HFFc6 (cell line): ENCODE results near the gene GNB1L. TPM values are rescaled to one million over a fixed set of nuclear protein-coding genes. Genes with fewer than 3 reads are reported as not detected.

Experiments used
- DNase-seq: peaks from one replicate; pipeline ENCODE4 v3.0.0-alpha.2; 2018
- H3K27ac Mint-ChIP-seq: 2 replicates; pipeline ENCODE4 v1.8.0; 2020; ENCODE audit warnings: mild to moderate bottlenecking, mixed read lengths
- H3K27me3 Mint-ChIP-seq: 2 replicates; pipeline ENCODE4 v1.8.0; 2021; ENCODE audit warnings: mild to moderate bottlenecking, moderate library complexity, mixed read lengths; ENCODE audit not compliant: insufficient read depth
- H3K36me3 Mint-ChIP-seq: 2 replicates; pipeline ENCODE4 v1.8.0; 2021; ENCODE audit warnings: low read depth, mixed read lengths
- H3K4me1 Mint-ChIP-seq: 2 replicates; pipeline ENCODE4 v1.8.0; 2020; ENCODE audit warnings: low read depth, mixed read lengths
- H3K4me3 Mint-ChIP-seq: 2 replicates; pipeline ENCODE4 v1.8.0; 2020; ENCODE audit warnings: mild to moderate bottlenecking, moderate library complexity, mixed read lengths
- H3K9me3 Mint-ChIP-seq: 2 replicates; pipeline ENCODE4 v1.8.0; 2020; ENCODE audit warnings: mild to moderate bottlenecking, mixed read lengths
- total RNA-seq, 6 experiments: library from RNA; stranded (reverse); fragmentation: NEBNext Ultra II Directional; extraction: Animal tissue kit (Norgen Biotek cat#: 25700); gene quantifications; 2 replicates in 1 of 6; 3 replicates in 5 of 6; pipeline ENCODE4 v1.2.3, GENCODE V29; 2021
- TF ChIP-seq, protein P1 (sequence below): fragments of 200-600 bp; sonication (generic); IDR thresholded peaks from 2 replicates; pipeline ENCODE4 v1.5.0; 2021; ENCODE audit warnings: antibody characterized with exemption, mild to moderate bottlenecking

GNB1L gene
- total RNA-seq, 6 experiments from 2014 or later = 6.6 to 9.6 (median 7.6) TPM

GRCh38 chr22:19753996-19754700 lies 100.5 kb downstream of the GNB1L start:
- no peaks in the 10 kb centered on the region for H3K36me3 Mint-ChIP-seq
- DNase-seq = no peak
- peaks cover 8% of the 10 kb centered on the region for H3K4me1 Mint-ChIP-seq
- H3K9me3 Mint-ChIP-seq = no peaks in the 10 kb centered on the region
- H3K27ac Mint-ChIP-seq = no peak overlapping the region
- TF ChIP-seq, protein P1, sequence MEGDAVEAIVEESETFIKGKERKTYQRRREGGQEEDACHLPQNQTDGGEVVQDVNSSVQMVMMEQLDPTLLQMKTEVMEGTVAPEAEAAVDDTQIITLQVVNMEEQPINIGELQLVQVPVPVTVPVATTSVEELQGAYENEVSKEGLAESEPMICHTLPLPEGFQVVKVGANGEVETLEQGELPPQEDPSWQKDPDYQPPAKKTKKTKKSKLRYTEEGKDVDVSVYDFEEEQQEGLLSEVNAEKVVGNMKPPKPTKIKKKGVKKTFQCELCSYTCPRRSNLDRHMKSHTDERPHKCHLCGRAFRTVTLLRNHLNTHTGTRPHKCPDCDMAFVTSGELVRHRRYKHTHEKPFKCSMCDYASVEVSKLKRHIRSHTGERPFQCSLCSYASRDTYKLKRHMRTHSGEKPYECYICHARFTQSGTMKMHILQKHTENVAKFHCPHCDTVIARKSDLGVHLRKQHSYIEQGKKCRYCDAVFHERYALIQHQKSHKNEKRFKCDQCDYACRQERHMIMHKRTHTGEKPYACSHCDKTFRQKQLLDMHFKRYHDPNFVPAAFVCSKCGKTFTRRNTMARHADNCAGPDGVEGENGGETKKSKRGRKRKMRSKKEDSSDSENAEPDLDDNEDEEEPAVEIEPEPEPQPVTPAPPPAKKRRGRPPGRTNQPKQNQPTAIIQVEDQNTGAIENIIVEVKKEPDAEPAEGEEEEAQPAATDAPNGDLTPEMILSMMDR = no peak
- H3K4me3 Mint-ChIP-seq = no peak overlapping the region
- peaks cover 39% of the 10 kb centered on the region for H3K27me3 Mint-ChIP-seq

DNA sequence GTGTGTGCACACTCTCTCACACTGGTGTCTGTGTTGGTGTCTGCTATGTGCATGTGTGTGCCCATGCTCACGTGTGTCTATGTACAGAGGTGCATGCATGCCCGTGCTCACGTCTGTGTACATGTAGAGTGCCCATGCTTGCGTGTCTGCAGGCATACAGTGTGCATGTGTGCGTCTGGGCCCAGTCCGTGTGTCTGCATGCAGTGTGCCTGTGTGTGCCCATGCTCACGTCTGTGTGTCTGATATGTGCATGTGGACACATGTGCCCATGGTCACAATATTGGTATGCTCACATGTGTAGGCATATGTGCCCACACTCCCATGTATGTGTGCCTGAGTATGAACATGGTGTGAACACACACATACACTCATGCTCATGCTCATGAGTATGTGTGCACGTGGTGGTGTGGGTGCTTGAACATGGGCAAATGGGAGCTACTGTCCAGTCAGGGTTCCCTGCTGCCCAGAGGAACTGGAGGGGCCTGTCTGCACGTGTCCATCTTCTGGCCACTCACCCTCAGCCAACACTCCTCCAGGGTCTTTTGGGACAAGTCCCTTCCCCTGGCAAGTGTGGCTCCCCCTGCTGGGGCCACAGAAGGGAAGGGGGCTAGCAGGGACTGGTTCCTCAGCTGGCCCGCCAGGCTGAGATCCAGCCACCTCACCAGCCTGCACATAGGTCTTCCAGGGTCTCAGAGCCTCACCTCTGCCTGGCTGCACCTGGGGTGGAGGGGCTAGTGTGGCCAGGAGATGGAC lies 101.4 kb downstream of the GNB1L start:
- Mint-ChIP-seq H3K9me3 (no peaks in the 10 kb centered on the region), H3K4me3 (no peak overlapping the region), H3K4me1 (peaks cover 13% of the 10 kb centered on the region), H3K36me3 (no peaks in the 10 kb centered on the region), H3K27me3 (peaks cover 40% of the 10 kb centered on the region), H3K27ac (no peak overlapping the region)
- no peak for DNase-seq
- TF ChIP-seq, protein P1 = peak; percentile 49

DNA sequence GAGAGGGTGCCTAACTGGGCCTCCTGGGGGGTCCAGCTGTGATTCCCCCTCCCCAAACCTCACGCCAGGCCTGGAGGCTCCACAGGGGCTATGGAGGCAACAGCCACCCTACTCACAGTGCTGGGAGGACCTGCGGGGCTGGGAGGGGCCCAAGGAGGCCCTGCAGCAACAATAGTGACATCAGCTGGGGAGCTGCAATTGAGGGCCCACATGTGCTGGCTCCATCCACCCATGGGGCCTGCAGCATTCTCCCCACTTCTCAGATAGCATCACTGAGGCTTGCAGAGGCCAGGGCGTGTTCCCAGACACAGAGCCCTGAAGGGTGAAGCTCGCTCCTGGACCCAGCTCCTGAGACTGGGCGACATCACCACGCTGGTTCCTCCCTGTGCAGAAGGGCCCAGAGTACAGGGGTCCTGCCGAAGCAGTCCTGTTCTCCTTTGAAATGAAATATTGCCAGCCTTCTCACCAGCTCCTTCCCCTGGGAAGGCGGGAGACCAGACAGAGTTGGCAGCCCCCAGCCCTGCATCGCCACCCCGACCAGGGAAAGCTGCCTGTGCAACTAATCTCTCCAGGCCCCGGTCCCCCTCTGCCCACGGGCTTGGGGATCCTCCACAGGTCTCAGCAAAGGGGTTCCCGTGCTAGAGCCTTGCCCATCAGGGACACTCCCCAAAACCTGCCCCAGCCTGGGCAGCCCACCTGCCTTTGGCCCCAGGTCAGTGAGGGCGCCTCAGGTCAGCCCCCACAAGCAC lies 103.0 kb downstream of the GNB1L start:
- H3K9me3 Mint-ChIP-seq = no peaks in the 10 kb centered on the region
- no peak overlapping the region; the same call in 1 of the 2 replicates for H3K4me3 Mint-ChIP-seq
- H3K4me1 Mint-ChIP-seq = peaks cover 13% of the 10 kb centered on the region
- no peak overlapping the region for H3K27ac Mint-ChIP-seq
- TF ChIP-seq, protein P1 = no peak
- peaks cover 31% of the 10 kb centered on the region for H3K27me3 Mint-ChIP-seq
- no peaks in the 10 kb centered on the region for H3K36me3 Mint-ChIP-seq
- DNase-seq = no peak

DNA sequence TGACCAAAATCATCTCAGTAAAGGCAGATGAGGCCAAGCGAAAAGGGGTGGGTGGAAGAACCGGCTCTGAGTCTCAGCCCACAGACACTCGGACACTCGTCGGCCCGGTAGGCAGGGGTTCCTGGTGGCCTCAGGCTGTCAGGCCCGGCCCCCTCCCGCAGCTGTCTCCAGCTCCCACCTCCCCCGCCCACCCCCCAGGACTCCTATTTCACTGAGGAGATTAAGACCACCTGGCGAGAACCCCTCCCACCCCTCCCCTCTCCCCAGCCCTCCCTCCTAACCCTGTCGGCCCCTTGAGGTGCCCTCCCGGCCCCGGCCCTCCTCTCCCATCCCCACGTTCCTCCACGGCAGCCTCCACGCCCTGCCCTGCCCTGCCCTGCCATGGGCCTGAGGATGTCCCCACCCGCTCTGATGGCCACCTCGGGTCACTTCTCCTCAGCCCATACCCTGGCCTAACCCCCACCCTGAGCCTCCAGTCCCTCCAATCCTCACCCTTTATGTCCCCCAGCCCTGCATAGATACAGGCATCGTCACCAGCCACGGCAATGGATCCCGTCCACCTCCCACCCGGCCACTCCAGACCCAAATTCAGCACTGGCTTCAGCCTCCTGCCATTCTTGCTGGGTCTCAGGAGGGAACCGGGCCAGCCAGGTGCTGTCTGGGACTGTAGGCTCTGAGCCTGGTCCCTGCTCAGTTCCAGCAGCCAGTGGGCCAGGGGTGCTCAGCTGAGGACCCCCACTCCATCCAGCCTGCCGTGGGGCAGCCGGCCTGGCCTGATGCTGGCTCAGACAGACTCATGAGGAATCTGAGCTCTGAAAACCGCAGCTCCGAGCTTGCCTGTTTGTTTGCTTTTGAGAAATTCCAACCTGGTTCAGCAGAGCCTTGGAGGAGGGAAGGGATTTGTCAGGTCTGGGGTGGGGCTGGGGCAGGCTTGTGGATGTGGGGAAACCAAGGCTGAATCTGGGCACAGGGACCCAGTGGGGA lies 103.9 kb downstream of the GNB1L start:
- no peak overlapping the region; the same call in 1 of the 2 replicates for H3K4me3 Mint-ChIP-seq
- peak; percentile 36 for DNase-seq
- no peak overlapping the region for H3K27ac Mint-ChIP-seq
- peaks cover 13% of the 10 kb centered on the region for H3K4me1 Mint-ChIP-seq
- peaks cover 27% of the 10 kb centered on the region for H3K27me3 Mint-ChIP-seq
- TF ChIP-seq, protein P1 = no peak
- H3K9me3 Mint-ChIP-seq = no peaks in the 10 kb centered on the region
- no peaks in the 10 kb centered on the region for H3K36me3 Mint-ChIP-seq

DNA sequence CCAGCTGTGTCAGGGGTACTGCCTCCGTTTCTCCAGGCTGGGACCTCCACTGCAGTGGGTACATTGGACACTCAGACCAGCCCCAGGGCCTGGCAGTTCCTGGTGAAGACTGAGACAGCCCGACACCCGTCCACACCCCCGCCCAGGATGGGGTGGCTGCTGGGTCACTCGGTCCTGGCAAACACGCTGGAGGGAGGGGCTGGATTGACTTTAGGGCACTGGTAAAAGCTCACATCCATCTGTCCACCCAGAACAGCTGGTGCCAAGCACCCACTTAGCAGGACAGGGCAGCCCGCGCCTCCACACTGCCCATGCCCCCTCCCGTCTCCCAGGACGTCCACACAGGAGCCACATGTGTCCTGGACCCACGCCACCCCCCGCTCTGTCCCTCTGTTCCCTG lies 104.8 kb downstream of the GNB1L start:
- DNase-seq = no peak
- Mint-ChIP-seq H3K27ac (no peak overlapping the region), H3K36me3 (no peaks in the 10 kb centered on the region), H3K4me3 (no peak overlapping the region), H3K27me3 (peaks cover 21% of the 10 kb centered on the region), H3K9me3 (no peaks in the 10 kb centered on the region), H3K4me1 (peaks cover 13% of the 10 kb centered on the region)
- TF ChIP-seq, protein P1 = no peak
